Heart left ventricle (tissue), 16 donors: Measurements from ENCODE around the gene CASP8. TPM values are rescaled to one million over a fixed set of nuclear protein-coding genes. Genes with fewer than 3 reads are reported as not detected.

Source experiments
- ATAC-seq, 4 donors: fragments of 200-7000 bp; cut with Tn5 transposase; one replicate each; pipeline ENCODE4 v1.9.1; 2020 to 2022; ENCODE audit warnings: moderate library complexity in 4 of 4, mild to moderate bottlenecking in 3 of 4, moderate number of reproducible peaks in 1 of 4
- DNase-seq, 5 donors: peaks; one replicate each; pipeline ENCODE4 v3.0.0-alpha.2; 2020
- H3K27ac ChIP-seq, 12 donors: fragments of 200-600 bp; sonication (generic) in 4 of 12; one replicate each; pipeline versions ENCODE4 v1.5.0 to v1.8.0; 2016 to 2022; ENCODE audit warnings: mild to moderate bottlenecking in 2 of 12
- H3K27me3 ChIP-seq, 9 donors: fragments of 200-600 bp; sonication (generic) in 2 of 9; one replicate each; pipeline versions ENCODE4 v1.5.1 to v1.8.0; 2016 to 2022; ENCODE audit warnings: mild to moderate bottlenecking in 3 of 9
- H3K36me3 ChIP-seq, 9 donors: fragments of 200-600 bp; sonication (generic) in 2 of 9; one replicate each; pipeline versions ENCODE4 v1.5.0 to v1.8.0; 2018 to 2022; ENCODE audit warnings: mild to moderate bottlenecking in 2 of 9
- H3K4me1 ChIP-seq, 12 donors: fragments of 200-600 bp; sonication (generic) in 4 of 12; one replicate each; pipeline versions ENCODE4 v1.5.0 to v1.8.0; 2016 to 2022; ENCODE audit warnings: mild to moderate bottlenecking in 3 of 12
- H3K4me3 ChIP-seq, 12 donors: fragments of 200-600 bp; sonication (generic) in 4 of 12; one replicate each; pipeline versions ENCODE4 v1.5.0 to v1.8.0; 2017 to 2022; ENCODE audit warnings: mild to moderate bottlenecking in 9 of 12, moderate library complexity in 4 of 12
- H3K9me3 ChIP-seq, 12 donors: fragments of 200-600 bp; sonication (generic) in 4 of 12; one replicate each; pipeline versions ENCODE4 v1.5.0 to v1.8.0; 2016 to 2022; ENCODE audit warnings: mild to moderate bottlenecking in 1 of 12
- CTCF ChIP-seq, 12 donors: fragments of 200-600 bp; sonication (generic) in 4 of 12; IDR thresholded peaks; one replicate each; pipeline versions ENCODE4 v1.5.0 to v1.8.0; 2018 to 2022; ENCODE audit warnings: antibody characterized with exemption in 12 of 12, mild to moderate bottlenecking in 5 of 12
- POLR2A ChIP-seq, 2 donors: fragments of 450-650 bp; IDR thresholded peaks; one replicate each; pipeline ENCODE4 v1.6.1; 2017; ENCODE audit warnings: antibody characterized with exemption in 2 of 2, mild to moderate bottlenecking in 2 of 2, moderate library complexity in 2 of 2
- WGBS, 4 donors: extraction: QIAGEN DNeasy Blood & Tissue Kit in 2 of 4; methylation state at CpG; one replicate each; pipeline versions ENCODE4 v1.1.5 to v1.1.7; 2013 to 2018; 5-methylcytosine and 5-hydroxymethylcytosine counted together
- intact Hi-C, 10 donors: fragments of 100-400 bp; cut with DNase I; formaldehyde crosslinking; loops; one replicate each; pipeline versions ENCODE4 v1.11.1 to v1.14.2; 2022
- polyA plus RNA-seq, 2 donors: library from polyadenylated mRNA; stranded (reverse); fragments of 200-250 nt; gene quantifications; one replicate each; pipeline ENCODE4 v1.2.3, GENCODE V29; 2013
- total RNA-seq, 9 donors: library from RNA; depleted of rRNA in 2 of 9; stranded (reverse); fragments of >200 nt in 2 of 9; fragmentation: NEBNext Ultra II Directional in 3 of 9; extraction: Animal tissue kit (Norgen Biotek cat#: 25700) in 3 of 9; gene quantifications; one replicate each; pipeline versions ENCODE4 v1.1.0 to v1.2.4, GENCODE V29; 2016 to 2023
- donor health status: ischemic (EF 13 %, LVEDD 7.1; RV severe dilation, severe dysfunction).
- donor health status: healthy with polysubstance abuse.
- donor health status: DM: no; HTN: yes; CAD: no.
- donor health status: DM: no; HTN: no; CAD: no.
- donor health status: ischemic (EF 25% LVEDD 6.9; RV normal size, moderate dysfunction).
- donor health status: ischemic (EF 25% LVEDD 5.7; RV mildly dilated, moderate dysfunction).
- donor health status: healthy.
- donor health status: DM: yes; HTN: yes; CAD: no.
- donor health status: ischemic (EF 35%, LVEDD 5.7; RV mildly dilated, moderate dysfunction).
- donor health status: nonischemic (EF 11% LVEDD 7.7; RV severe dilation, severe dysfunction).
- donor health status: DM: yes; HTN: yes; CAD: no.
- donor health status: PGD.
- donor health status: ischemic (EF 29% LVEDD 5.4; RV normal size, mild dysfunction).
- donor health status: nonischemic (EF 23%, LVEDD 6.1; RV moderate dilation, normal function).

Gene CASP8
- total and polyA plus RNA-seq, 11 donors: 1.8 to 15.7 (median 2.9) TPM

DNA sequence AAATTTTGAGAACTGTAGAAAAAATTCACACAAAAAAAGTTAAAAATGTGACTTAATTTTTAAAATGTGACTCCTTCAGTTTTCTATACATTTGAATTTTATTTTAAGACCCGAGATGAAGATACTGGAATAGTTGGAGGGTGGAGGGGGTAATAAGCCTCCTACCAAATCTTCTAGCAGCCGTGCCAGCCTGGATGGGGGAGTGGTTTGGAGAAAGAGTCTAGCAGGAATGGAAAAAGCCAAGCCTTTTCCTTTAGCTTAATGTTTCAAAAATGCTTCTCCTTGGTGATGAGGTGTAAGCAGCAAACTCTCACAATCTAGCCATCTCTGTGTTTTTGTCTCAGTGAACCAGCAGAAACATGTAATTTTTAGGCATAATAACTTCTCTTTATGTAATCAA lies 14.7 kb downstream of the CASP8 start:
- DNase-seq: no peak
- intact Hi-C loops: no loop called here
- TF ChIP-seq CTCF (IDR thresholded peaks at IDR 0.05) (no peak), POLR2A (IDR thresholded peaks at IDR 0.05) (no peak)
- no peaks in the 10 kb centered on the region for H3K9me3 ChIP-seq
- peaks cover 0 to 5% (median 0%) of the 10 kb centered on the region in 12 donors for H3K4me1 ChIP-seq
- no peak overlapping the region for H3K4me3 ChIP-seq
- ATAC-seq: no peak
- 81 to 89% (median 87%) methylated on average over 2 of the region's 2 CpGs for WGBS, 4 donors
- H3K36me3 ChIP-seq: peaks cover 0 to 99% (median 62%) of the 10 kb centered on the region in 9 donors
- H3K27ac ChIP-seq: no peak overlapping the region
- no peaks in the 10 kb centered on the region for H3K27me3 ChIP-seq

- Histone ChIP-seq H3K36me3 (peaks cover 0 to 95% (median 62%) of the 10 kb centered on the region in 9 donors), H3K27ac (no peak overlapping the region), H3K9me3 (no peaks in the 10 kb centered on the region), H3K4me3 (no peak overlapping the region), H3K27me3 (no peaks in the 10 kb centered on the region), H3K4me1 (peaks cover 0 to 12% (median 0%) of the 10 kb centered on the region in 12 donors)
- DNase-seq (no peak), ATAC-seq (no peak)
- 65 to 77% (median 74%) methylated on average over 5 of the region's 5 CpGs for WGBS, 4 donors
- intact Hi-C loops: no loop called here
- TF ChIP-seq POLR2A (IDR thresholded peaks at IDR 0.05) (no peak), CTCF (IDR thresholded peaks at IDR 0.05) (no peak)
Measured at GRCh38 chr2:201275990-201276389, 15.7 kb downstream of the CASP8 start.

- H3K27ac ChIP-seq: no peak overlapping the region
- intact Hi-C loops: no loop called here
- no peaks in the 10 kb centered on the region for H3K9me3 ChIP-seq
- WGBS, 4 donors: 89 to 94% (median 92%) methylated on average over 6 of the region's 6 CpGs
- peaks cover 0 to 90% (median 62%) of the 10 kb centered on the region in 9 donors for H3K36me3 ChIP-seq
- TF ChIP-seq CTCF (IDR thresholded peaks at IDR 0.05): no peak
- no peak for TF ChIP-seq POLR2A (IDR thresholded peaks at IDR 0.05)
- no peak overlapping the region for H3K4me3 ChIP-seq
- ATAC-seq (no peak), DNase-seq (no peak)
- peaks cover 0 to 12% (median 0%) of the 10 kb centered on the region in 12 donors for H3K4me1 ChIP-seq
- no peaks in the 10 kb centered on the region for H3K27me3 ChIP-seq
Measured at GRCh38 chr2:201276511-201276910, 16.2 kb downstream of the CASP8 start.

DNA sequence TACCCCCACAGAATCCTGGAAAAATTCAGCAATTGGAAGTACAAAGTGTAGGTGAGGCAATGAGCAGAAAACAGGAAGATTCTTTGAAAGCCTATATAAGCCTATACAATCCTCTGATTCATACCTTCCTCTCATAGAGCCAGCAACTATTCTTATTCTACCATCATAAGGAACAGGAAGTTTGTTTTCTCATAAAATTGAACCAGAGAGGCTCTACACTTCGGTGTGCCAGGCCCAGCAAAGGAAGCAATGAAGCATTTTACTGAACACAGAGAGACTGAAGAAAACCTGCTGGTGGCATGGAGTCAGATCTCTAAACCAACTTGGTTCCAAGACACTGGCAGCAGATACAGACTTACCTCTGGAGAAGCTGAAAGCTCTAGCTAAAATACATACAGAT lies 18.7 kb downstream of the CASP8 start:
- ATAC-seq (no peak), DNase-seq (no peak)
- Histone ChIP-seq H3K27ac (no peak overlapping the region), H3K4me3 (no peak overlapping the region), H3K27me3 (no peaks in the 10 kb centered on the region), H3K36me3 (peaks cover 0 to 65% (median 47%) of the 10 kb centered on the region in 9 donors), H3K4me1 (peaks cover 0 to 12% (median 0%) of the 10 kb centered on the region in 12 donors), H3K9me3 (no peaks in the 10 kb centered on the region)
- WGBS, 4 donors: 79 to 88% (median 84%) methylated on average over 1 of the region's 1 CpG
- intact Hi-C loops: no loop called here
- TF ChIP-seq POLR2A (IDR thresholded peaks at IDR 0.05) (no peak), CTCF (IDR thresholded peaks at IDR 0.05) (no peak)
